ENCODE results near the gene RBMS2.
"Not testable (repeated sequence)": the region's sequence is repeated elsewhere in the genome, so short reads cannot be mapped to it uniquely, and the experiment has no call there.

RBMS2 gene

DNA sequence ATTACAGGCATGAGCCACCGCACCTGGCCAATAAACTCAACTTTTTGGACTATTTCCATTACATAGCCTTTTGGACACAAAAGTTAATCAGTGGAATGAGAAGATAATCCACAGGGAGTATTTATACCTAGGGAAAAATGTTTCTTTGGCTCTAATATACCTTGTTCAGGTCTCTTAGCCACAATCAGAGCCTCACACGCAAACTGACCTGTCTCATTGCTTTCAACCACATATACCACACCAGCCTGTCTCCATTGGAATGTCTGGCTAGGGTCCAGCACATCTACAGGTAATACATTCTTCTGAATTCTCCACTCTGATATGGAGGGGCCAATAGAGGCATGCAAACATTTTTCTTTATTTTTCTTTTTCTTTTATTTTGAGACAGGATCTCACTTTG, 3.8 kb upstream of the RBMS2 start:
- DNase-seq (ENCODE audit: low read depth in 4 of 4, low spot score in 1 of 4): no peak

- no peak for DNase-seq (ENCODE audit: low read depth in 4 of 4, low spot score in 1 of 4)
Observed at GRCh38 chr12:56518570-56518969, 3.0 kb upstream of the RBMS2 start.

DNA sequence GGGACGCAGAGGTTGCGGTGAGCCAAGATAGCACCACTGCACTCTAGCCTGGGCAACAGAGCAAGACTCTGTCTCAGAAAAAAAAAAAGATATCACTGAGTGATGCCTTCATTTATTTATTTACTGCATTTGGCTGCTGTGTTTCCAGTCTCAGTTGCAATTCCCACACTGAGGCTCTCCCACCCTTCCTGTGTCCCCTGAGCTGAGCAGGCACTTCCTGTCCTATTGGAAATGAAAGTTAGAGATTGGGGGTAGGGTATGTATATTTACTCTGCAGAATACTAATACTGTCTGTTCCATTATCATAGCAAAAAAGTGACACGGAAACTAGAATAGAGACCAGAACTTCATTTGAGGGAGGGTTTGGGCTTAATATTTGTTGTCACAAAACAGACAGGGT, 1.6 kb upstream of the RBMS2 start:
- no peak for DNase-seq (ENCODE audit: low read depth in 4 of 4, low spot score in 1 of 4)

DNA sequence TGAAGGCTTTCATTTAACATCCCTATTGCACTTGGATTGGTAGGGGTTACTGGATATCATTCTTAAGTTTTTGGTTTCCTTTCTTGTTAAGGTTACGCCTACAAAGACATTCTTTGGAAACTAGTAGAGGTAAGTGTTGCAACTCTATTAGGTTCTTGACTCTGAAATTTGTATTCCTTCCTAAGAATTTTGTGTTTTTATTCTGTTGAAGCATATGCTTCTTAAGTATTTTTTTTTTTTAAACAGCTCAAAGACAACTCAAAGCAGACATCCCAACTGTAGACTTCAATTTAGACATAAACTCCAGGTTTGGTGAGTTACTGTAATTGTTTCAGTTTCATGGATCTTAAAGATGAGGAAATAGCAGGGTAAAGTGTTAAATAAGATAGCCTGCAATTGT, 1.1 kb upstream of the RBMS2 start:
- DNase-seq (ENCODE audit: low read depth in 4 of 4, low spot score in 1 of 4): no peak

DNA sequence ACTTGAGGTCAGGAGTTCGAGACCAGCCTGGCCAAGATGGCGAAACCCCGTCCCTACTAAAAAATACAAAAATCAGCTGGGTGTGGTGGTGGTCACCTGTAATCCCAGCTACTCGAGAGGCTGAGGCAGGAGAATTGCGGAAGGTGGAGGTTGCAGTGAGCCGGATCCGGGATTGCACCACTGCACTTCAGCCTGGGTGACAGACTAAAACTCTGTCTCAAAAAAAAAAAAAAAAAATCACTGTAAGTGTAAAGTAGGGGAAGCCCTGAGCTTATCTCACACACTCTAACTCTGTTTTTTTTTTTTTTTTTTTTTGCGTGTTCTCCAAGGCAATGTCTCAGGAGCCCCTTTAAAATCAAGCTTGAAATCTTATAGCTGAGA, 421 bp upstream of the RBMS2 start:
- no peak for DNase-seq (ENCODE audit: low read depth in 4 of 4, low spot score in 1 of 4)

DNA sequence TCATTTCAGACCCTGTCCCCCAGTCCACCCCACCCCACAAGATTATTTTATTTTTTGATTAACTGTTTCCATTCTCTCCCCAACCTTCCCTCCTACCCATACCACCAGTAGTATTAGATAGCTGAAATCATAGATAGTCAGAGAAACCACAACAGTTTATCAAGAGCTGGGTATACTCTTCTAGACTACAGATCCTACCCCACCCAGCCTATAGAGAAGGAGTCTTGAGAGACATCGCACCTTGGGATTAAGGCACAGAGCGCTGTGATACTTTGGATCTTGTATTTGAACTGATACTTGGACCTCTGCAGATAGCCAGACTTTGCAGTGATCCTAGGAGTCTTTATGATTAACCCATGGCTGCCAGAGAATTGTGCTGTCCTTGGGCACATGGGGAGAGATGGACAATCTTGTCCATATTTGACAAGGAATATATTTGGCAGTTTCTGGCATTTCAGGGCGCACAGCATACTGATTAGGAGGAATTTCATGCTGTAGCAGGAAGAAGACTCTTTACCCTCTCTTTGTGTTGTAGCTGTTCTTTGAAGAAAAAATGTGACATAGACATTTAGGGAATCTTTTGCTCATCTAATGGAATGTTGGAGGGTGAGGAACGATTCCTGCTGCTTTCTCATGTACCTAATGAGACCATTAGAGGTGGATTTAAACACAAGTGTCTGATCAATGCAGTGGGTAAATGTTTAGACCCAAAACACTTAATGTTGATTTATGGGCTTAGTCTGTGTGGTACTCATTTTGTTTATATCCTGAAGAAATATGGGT, 982 bp downstream of the RBMS2 start:
- DNase-seq (ENCODE audit: low read depth in 4 of 4, low spot score in 1 of 4): no peak

- DNase-seq (ENCODE audit: low read depth in 4 of 4, low spot score in 1 of 4): no peak
Observed at GRCh38 chr12:56528846-56529245, 7.2 kb downstream of the RBMS2 start.

DNA sequence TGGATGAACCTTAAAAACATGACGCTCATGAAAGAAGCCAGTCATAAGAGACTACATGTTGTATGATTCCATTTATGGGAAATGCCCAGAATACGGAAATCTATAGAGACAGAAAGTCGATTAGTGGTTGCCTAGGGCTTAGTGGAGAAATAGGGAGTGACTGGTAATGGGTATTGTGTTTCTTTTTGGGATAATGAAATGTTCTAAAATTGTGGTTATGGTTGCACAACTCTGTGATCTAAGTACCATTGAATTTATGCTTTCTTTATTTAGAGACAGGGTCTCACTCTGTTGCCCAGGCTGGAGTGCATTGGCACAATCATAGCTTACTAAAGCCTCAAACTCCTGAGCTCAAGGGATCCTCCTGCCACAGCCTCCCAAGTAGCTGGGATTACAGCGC, 8.0 kb downstream of the RBMS2 start:
- DNase-seq (ENCODE audit: low read depth in 4 of 4, low spot score in 1 of 4): no peak

DNA sequence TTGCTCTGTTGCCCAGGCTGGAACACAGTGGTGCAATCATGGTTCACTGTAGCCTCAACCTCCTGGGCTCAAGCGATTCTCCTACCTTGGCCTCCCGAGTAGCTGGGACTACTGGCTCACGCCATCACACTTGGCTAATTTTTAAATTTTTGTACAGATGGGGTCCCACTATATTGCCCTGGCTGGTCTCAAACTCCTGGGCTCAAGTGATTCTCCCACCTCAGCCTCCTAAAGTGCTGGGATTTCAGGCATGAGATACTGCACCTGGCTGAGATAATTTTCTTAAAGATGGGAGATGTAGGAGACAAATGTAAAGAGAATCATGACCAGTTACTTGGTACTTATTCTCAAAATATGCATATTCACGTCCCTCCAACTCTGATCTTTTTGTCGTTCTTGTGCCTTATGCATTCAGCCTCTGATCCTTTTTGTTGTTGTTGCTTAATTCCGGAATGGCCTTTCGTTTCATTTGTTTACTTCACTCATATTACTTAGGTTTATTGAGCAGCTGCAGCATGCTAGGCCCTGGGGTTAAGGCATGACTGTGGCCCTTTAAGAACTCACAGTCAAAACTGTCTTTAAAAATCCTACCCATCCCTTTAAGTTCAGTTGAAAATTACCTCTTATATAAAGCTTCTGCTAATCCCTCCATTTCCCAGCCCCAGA, 8.9 kb downstream of the RBMS2 start:
- DNase-seq (ENCODE audit: low read depth in 4 of 4, low spot score in 1 of 4): no peak

- no peak for DNase-seq (ENCODE audit: low read depth in 4 of 4, low spot score in 1 of 4)
Observed at GRCh38 chr12:56537546-56537945, 15.9 kb downstream of the RBMS2 start.

GRCh38 chr12:56541631-56542030, 20.0 kb downstream of the RBMS2 start:
- DNase-seq (ENCODE audit: low read depth in 4 of 4, low spot score in 1 of 4): no peak

DNA sequence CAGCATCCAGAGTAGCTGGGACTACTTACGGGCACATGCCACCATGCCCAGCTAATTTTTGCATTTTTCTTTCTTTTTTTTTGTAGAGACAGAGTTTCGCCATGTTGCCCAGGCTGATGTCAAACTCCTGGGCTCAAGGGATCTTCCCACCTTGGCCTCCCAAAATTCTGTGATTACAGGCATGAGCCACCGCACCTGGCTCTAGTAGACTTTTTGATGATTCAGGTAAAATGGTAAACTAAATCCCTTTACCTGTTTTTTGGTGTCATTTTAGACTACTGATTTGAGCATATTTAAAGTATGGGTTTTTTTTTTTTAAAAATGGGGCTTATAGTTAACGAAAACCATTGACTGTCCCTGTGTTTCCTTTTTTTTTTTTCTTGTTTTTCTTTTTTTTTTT, 20.5 kb downstream of the RBMS2 start:
- DNase-seq (ENCODE audit: low read depth in 4 of 4, low spot score in 1 of 4): no peak

DNA sequence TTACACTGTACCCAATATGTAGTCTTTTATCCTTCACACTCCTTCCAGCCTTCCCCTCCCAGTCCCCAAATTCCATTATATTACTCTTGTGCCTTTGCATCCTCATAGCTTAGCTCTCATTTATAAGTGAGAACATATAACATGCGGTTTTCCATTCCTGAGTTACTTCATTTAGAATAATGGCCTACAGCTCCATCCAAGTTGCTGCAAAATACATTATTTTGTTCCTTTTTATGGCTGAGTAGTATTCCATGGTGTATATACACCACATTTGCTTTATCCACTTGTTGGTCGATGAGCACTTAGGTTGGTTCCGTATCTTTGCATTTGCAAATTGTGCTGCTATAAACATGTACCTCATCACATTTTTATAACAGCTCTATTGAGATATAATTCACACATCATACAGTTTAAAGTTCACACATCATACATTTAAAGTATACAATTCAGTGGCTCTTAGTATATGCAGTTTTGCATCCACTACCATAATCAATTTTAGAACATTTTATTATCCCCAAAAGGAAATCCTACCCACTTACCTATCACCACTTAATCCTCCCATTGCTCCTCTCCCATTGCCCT, 23.5 kb downstream of the RBMS2 start:
- DNase-seq (ENCODE audit: low read depth in 4 of 4, low spot score in 1 of 4): no peak

DNA sequence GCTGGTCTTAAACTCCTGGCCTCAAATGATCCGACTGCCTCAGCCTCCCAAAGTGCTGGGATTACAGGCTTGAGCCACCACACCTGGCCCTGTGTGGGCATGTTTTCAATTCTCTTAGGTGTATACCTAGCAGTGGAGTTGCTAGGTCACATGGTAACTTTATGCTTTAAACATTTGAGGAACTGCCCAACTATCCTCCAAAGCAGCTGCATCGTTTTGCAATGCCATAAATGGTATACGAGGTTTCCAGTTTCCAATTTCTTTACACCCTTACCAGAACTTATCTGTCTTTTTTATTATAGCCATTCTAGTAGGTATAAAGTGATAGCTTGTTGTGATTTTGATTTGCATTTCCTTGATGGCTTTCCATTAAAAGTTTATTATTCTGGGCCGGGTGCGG, 25.1 kb downstream of the RBMS2 start:
- no peak for DNase-seq (ENCODE audit: low read depth in 4 of 4, low spot score in 1 of 4)

GRCh38 chr12:56551070-56551469, 29.4 kb downstream of the RBMS2 start:
- DNase-seq (ENCODE audit: low read depth in 4 of 4, low spot score in 1 of 4): no peak

GRCh38 chr12:56565510-56566101, 44.0 kb downstream of the RBMS2 start:
- no peak for DNase-seq (ENCODE audit: low read depth in 4 of 4, low spot score in 1 of 4)

- no peak for DNase-seq (ENCODE audit: low read depth in 4 of 4, low spot score in 1 of 4)
Observed at GRCh38 chr12:56568146-56568545, 46.5 kb downstream of the RBMS2 start.

DNA sequence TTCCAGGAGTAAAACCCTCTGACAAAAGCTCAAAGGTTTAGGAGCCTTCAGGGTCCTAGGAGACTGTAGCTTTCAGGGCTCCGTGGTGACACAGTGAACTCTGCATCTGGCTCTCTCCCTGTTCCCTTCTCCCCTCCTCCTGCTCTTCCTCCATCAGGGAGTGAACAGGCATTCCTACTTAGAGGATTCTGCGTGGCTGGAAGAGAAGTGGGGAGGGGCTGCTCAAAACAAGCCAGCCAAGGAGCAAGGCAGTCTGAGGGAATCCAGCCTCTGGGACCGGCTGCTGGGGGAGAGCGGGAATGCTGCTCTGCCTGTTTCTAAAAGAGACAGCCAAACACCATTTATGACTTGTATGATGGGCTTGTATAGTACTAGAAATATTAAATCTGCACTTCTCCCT, 49.5 kb downstream of the RBMS2 start:
- no peak for DNase-seq (ENCODE audit: low read depth in 4 of 4, low spot score in 1 of 4)

GRCh38 chr12:56572288-56572687, 50.7 kb downstream of the RBMS2 start:
- DNase-seq (ENCODE audit: low read depth in 4 of 4, low spot score in 1 of 4): no peak

- DNase-seq (ENCODE audit: low read depth in 4 of 4, low spot score in 1 of 4): no peak
Observed at GRCh38 chr12:56574210-56574609, 52.6 kb downstream of the RBMS2 start.

DNA sequence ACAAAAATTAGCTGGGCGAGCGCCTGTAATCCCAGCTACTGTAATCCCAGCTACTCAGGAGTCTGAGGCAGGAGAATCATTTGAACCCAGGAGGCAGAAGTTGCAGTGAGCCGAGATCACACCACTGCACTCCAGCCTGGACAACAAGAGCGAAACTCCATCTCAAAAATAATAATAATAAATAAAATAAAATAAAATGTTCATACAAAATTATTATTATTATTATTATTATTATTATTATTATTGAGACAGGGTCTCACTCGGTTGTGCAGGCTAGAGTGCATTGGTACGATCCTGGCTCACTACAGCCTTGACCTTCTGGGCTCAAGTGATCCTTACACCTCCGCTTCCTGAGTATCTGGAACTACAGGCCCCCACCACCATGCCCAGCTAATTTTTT, 55.6 kb downstream of the RBMS2 start:
- DNase-seq (ENCODE audit: low read depth in 4 of 4, low spot score in 1 of 4): not testable (repeated sequence)

GRCh38 chr12:56578983-56579546, 57.4 kb downstream of the RBMS2 start:
- no peak for DNase-seq (ENCODE audit: low read depth in 4 of 4, low spot score in 1 of 4)
